Naive thymus-derived CD8-positive, alpha-beta T cell (primary cell): Measurements from ENCODE around the gene GRIA3. TPM values are rescaled to one million over a fixed set of nuclear protein-coding genes. Genes with fewer than 3 reads are reported as not detected.
"Not testable (repeated sequence)": the region's sequence is repeated elsewhere in the genome, so short reads cannot be mapped to it uniquely, and the experiment has no call there.

Experiments
- ATAC-seq, 2 donors: fragments of 150-1000 bp; cut with Tn5 transposase in 1 of 2; sonication (Bioruptor Pico), chemical (Tn5 transposase) in 1 of 2; 1 replicate in 1 of 2; 2 replicates in 1 of 2; pipeline ENCODE4 v1.10.0; 2021; ENCODE audit warnings: mild to moderate bottlenecking in 2 of 2, moderate library complexity in 2 of 2
- POLR2A ChIA-PET: fragments of 350-600 bp; sonication (Branson Sonifier 250); formaldehyde crosslinking; loops from one replicate; lab custom pipeline; 2021; ENCODE audit warnings: antibody characterized with exemption; lab: Charles Lee
- DNase-seq, 10 donors: peaks; one replicate each; pipeline versions ENCODE4 v3.0.0 to v3.0.0-alpha.2; 2020 to 2022
- H3K27ac Mint-ChIP-seq, 10 donors: one replicate each; pipeline ENCODE4 v1.8.0; 2020 to 2022; ENCODE audit warnings: mild to moderate bottlenecking in 10 of 10, mixed read lengths in 10 of 10, moderate library complexity in 4 of 10, inconsistent platforms in 1 of 10
- H3K27me3 Mint-ChIP-seq, 5 donors: one replicate each; pipeline ENCODE4 v1.8.0; 2021 to 2022; ENCODE audit warnings: mixed read lengths in 5 of 5
- H3K36me3 Mint-ChIP-seq, 3 donors: one replicate each; pipeline ENCODE4 v1.8.0; 2020 to 2022; ENCODE audit warnings: mixed read lengths in 3 of 3, mild to moderate bottlenecking in 2 of 3, inconsistent platforms in 1 of 3
- H3K4me1 Mint-ChIP-seq, 4 donors: one replicate each; pipeline ENCODE4 v1.8.0; 2021 to 2022; ENCODE audit warnings: mixed read lengths in 4 of 4
- H3K4me3 Mint-ChIP-seq, 10 donors: one replicate each; pipeline ENCODE4 v1.8.0; 2020 to 2022; ENCODE audit warnings: mild to moderate bottlenecking in 10 of 10, mixed read lengths in 10 of 10, moderate library complexity in 6 of 10, inconsistent platforms in 1 of 10
- H3K9me3 Mint-ChIP-seq, 9 donors: one replicate each; pipeline ENCODE4 v1.8.0; 2020 to 2022; ENCODE audit warnings: mixed read lengths in 9 of 9, mild to moderate bottlenecking in 3 of 9, inconsistent platforms in 1 of 9, moderate library complexity in 1 of 9
- polyA plus RNA-seq, 3 donors: library from polyadenylated mRNA; unstranded; fragments of 300-500 nt; fragmentation: Illumina TruSeq; gene quantifications; one replicate each; pipeline ENCODE4 v1.2.3, GENCODE V29; 2021
- total RNA-seq, 8 experiments: library from RNA in 2 of 8; stranded (reverse) in 2 of 8; gene quantifications; one replicate each; pipeline ENCODE4 v1.2.3 and lab custom pipeline; 2021 to 2026

Gene GRIA3
- total and polyA plus RNA-seq, 5 experiments from 2014 or later, result not detected

GRCh38 chrX:123339221-123339905, 155.3 kb downstream of the GRIA3 start:
- DNase-seq (no peak), ATAC-seq (no peak)
- H3K27me3 Mint-ChIP-seq, result no peaks in the 10 kb centered on the region
- H3K27ac Mint-ChIP-seq, result no peak overlapping the region
- H3K4me3 Mint-ChIP-seq, result no peak overlapping the region
- no peaks in the 10 kb centered on the region for H3K36me3 Mint-ChIP-seq
- POLR2A ChIA-PET, result no interaction called here
- no peaks in the 10 kb centered on the region for H3K9me3 Mint-ChIP-seq
- no peaks in the 10 kb centered on the region for H3K4me1 Mint-ChIP-seq

DNA sequence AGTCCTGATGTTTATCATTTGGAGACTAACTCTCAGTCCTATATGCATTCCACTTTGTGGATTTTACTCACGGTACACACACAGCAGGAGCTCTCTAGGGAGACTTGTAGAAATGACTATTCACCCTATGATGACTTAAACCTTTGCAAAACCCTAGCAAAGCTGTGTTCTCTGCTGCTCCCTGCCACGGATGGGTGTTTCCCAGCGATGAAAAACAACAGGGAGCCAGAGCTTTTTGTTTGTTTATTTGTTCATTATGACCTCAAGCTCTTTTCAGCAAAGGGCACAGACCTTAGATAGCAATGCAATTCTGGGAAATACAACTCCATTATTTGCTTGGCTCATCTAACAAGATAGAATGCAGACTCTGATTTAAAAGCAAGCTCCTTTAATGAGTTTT, 156.6 kb downstream of the GRIA3 start:
- Mint-ChIP-seq H3K4me3 (no peak overlapping the region), H3K27ac (no peak overlapping the region), H3K36me3 (no peaks in the 10 kb centered on the region), H3K9me3 (no peaks in the 10 kb centered on the region), H3K27me3 (peaks cover 0 to 4% (median 0%) of the 10 kb centered on the region in 5 donors), H3K4me1 (no peaks in the 10 kb centered on the region)
- no peak for DNase-seq
- POLR2A ChIA-PET, result no interaction called here
- no peak for ATAC-seq

- ATAC-seq (no peak), DNase-seq (no peak)
- H3K36me3 Mint-ChIP-seq, result no peaks in the 10 kb centered on the region
- no peaks in the 10 kb centered on the region for H3K4me1 Mint-ChIP-seq
- no peak overlapping the region for H3K4me3 Mint-ChIP-seq
- H3K27me3 Mint-ChIP-seq, result peaks cover 0 to 11% (median 0%) of the 10 kb centered on the region in 5 donors
- no peak overlapping the region for H3K27ac Mint-ChIP-seq
- H3K9me3 Mint-ChIP-seq, result no peaks in the 10 kb centered on the region
- POLR2A ChIA-PET, result no interaction called here
These were observed 164.4 kb downstream of the GRIA3 start for GRCh38 chrX:123348468-123348867.

GRCh38 chrX:123350226-123350625, 166.1 kb downstream of the GRIA3 start:
- ATAC-seq, result no peak
- Mint-ChIP-seq H3K36me3 (no peaks in the 10 kb centered on the region), H3K27me3 (peaks cover 0 to 11% (median 0%) of the 10 kb centered on the region in 5 donors), H3K9me3 (no peaks in the 10 kb centered on the region), H3K27ac (no peak overlapping the region), H3K4me3 (no peak overlapping the region), H3K4me1 (no peaks in the 10 kb centered on the region)
- DNase-seq, result no peak
- POLR2A ChIA-PET, result no interaction called here

DNA sequence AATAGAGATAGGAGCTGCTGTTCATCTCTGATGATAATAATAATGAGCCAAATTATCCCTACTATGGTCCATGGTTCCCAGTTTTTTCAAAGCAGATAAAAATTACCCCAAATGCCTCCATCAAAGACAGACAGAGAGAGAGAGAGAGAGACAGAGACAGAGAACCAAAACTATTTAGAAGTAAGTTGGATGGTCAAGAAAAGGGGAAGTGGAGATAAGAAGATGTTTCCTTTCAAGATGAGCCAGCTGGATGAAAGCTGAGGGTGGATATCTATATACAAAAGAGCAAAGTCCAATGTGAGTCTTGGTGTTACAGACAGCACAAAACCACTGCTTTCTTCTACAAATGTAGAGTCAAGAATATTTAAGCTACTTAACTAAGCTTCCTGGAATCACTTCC, 173.9 kb downstream of the GRIA3 start:
- Mint-ChIP-seq H3K4me1 (no peaks in the 10 kb centered on the region), H3K27me3 (peaks cover 0 to 30% (median 1%) of the 10 kb centered on the region in 5 donors), H3K4me3 (no peak overlapping the region), H3K9me3 (no peaks in the 10 kb centered on the region), H3K36me3 (no peaks in the 10 kb centered on the region), H3K27ac (no peak overlapping the region)
- no peak for DNase-seq
- POLR2A ChIA-PET, result no interaction called here
- ATAC-seq, result no peak

DNA sequence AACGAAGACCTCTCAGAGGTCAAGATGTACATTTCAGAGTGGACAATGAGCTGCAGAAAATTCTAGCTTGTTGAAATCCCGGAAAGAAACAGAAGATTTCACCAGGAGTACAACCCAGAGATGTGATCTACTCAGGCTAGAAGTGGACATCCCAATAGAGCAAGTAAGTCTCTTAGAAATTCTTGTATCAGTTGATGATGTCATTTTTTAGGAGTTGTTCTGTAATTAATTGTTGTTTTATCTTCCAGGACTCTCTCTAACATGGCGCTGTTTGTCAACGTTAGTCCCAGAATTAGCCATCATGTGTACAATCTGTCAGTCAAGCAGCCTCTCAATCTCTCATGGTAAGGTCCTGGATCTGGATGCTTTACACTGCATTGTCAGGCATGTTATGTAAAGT, 174.4 kb downstream of the GRIA3 start:
- POLR2A ChIA-PET, result no interaction called here
- no peak for DNase-seq
- no peak overlapping the region for H3K4me3 Mint-ChIP-seq
- peaks cover 0 to 30% (median 3%) of the 10 kb centered on the region in 5 donors for H3K27me3 Mint-ChIP-seq
- no peaks in the 10 kb centered on the region for H3K4me1 Mint-ChIP-seq
- no peak for ATAC-seq
- H3K9me3 Mint-ChIP-seq, result no peaks in the 10 kb centered on the region
- no peak overlapping the region for H3K27ac Mint-ChIP-seq
- no peaks in the 10 kb centered on the region for H3K36me3 Mint-ChIP-seq

- Mint-ChIP-seq H3K27me3 (peaks cover 1 to 27% (median 5%) of the 10 kb centered on the region in 5 donors), H3K9me3 (peaks cover 0 to 2% (median 0%) of the 10 kb centered on the region in 9 donors), H3K36me3 (no peaks in the 10 kb centered on the region), H3K4me1 (no peaks in the 10 kb centered on the region), H3K27ac (no peak overlapping the region), H3K4me3 (no peak overlapping the region)
- no peak for DNase-seq
- ATAC-seq, result no peak
- POLR2A ChIA-PET, result no interaction called here
These were observed 177.3 kb downstream of the GRIA3 start for GRCh38 chrX:123361371-123361770.

- H3K36me3 Mint-ChIP-seq, H3K27ac Mint-ChIP-seq, DNase-seq, POLR2A ChIA-PET, H3K4me3 Mint-ChIP-seq, H3K27me3 Mint-ChIP-seq, ATAC-seq, H3K4me1 Mint-ChIP-seq: not testable (repeated sequence)
- peaks cover 0 to 28% (median 15%) of the 10 kb centered on the region in 9 donors for H3K9me3 Mint-ChIP-seq
These were observed 202.1 kb downstream of the GRIA3 start for GRCh38 chrX:123386196-123386595.

GRCh38 chrX:123392921-123393320, 208.8 kb downstream of the GRIA3 start:
- Mint-ChIP-seq H3K27ac (no peak overlapping the region), H3K4me3 (no peak overlapping the region), H3K27me3 (peaks cover 0 to 3% (median 0%) of the 10 kb centered on the region in 5 donors), H3K9me3 (peaks cover 0 to 32% (median 18%) of the 10 kb centered on the region in 9 donors), H3K4me1 (no peaks in the 10 kb centered on the region), H3K36me3 (peaks cover 0 to 10% (median 0%) of the 10 kb centered on the region in 3 donors)
- no peak for DNase-seq
- POLR2A ChIA-PET, result no interaction called here
- ATAC-seq, result no peak

DNA sequence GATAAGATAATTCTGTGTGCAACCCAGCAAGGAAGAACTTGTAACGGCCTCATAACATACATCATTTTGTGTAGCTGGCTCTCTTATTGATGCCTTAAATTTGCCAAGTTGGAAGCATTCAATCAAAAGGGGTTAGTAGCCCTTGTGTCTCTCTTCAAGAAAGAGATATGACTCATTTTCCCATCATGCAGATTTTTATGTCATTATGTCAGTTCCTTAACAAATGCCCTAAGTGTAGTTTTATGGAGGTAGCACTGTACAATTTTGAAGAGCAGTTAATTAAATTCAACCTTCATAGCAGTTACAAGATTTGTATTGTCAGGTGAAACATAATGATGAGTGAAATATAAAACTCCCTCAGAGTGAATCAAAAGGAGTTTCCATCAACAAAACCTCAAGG, 215.6 kb downstream of the GRIA3 start:
- no peak for DNase-seq
- H3K27me3 Mint-ChIP-seq, result peaks cover 0 to 3% (median 0%) of the 10 kb centered on the region in 5 donors
- H3K36me3 Mint-ChIP-seq, result no peaks in the 10 kb centered on the region
- H3K27ac Mint-ChIP-seq, result no peak overlapping the region
- no peaks in the 10 kb centered on the region for H3K9me3 Mint-ChIP-seq
- H3K4me3 Mint-ChIP-seq, result no peak overlapping the region
- no peaks in the 10 kb centered on the region for H3K4me1 Mint-ChIP-seq
- no peak for ATAC-seq
- POLR2A ChIA-PET, result no interaction called here

GRCh38 chrX:123405231-123405630, 221.2 kb downstream of the GRIA3 start:
- H3K9me3 Mint-ChIP-seq, result no peaks in the 10 kb centered on the region
- POLR2A ChIA-PET, result no interaction called here
- H3K4me1 Mint-ChIP-seq, result no peaks in the 10 kb centered on the region
- H3K27ac Mint-ChIP-seq, result no peak overlapping the region
- H3K36me3 Mint-ChIP-seq, result no peaks in the 10 kb centered on the region
- no peak overlapping the region for H3K4me3 Mint-ChIP-seq
- peaks cover 0 to 8% (median 3%) of the 10 kb centered on the region in 5 donors for H3K27me3 Mint-ChIP-seq
- DNase-seq (no peak), ATAC-seq (no peak)

GRCh38 chrX:123408821-123409737, 225.0 kb downstream of the GRIA3 start:
- ATAC-seq, result no peak
- peaks cover 0 to 7% (median 3%) of the 10 kb centered on the region in 5 donors for H3K27me3 Mint-ChIP-seq
- H3K4me3 Mint-ChIP-seq, result no peak overlapping the region
- H3K9me3 Mint-ChIP-seq, result peaks cover 0 to 2% (median 0%) of the 10 kb centered on the region in 9 donors
- POLR2A ChIA-PET, result no interaction called here
- no peak overlapping the region for H3K27ac Mint-ChIP-seq
- no peaks in the 10 kb centered on the region for H3K4me1 Mint-ChIP-seq
- no peak for DNase-seq
- no peaks in the 10 kb centered on the region for H3K36me3 Mint-ChIP-seq

DNA sequence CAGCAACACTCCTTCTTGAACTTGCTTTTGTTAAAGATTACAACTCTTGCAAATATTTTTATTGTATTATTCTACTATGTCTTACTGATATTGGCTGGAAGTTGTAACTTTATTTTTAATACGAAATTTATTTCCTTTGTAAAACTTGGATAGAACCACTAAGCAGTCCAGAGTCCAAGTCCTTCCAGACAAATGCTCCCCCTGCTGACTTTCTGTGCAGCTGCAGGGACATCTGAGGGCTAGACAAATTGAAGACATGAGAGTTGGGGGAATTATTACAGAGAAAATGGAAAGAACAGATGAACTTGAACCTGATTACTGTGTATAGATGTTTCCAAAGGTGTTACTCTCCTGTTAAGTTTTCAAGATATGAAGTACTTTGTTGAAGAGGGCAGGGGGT, 238.8 kb downstream of the GRIA3 start:
- H3K27ac Mint-ChIP-seq, result no peak overlapping the region
- ATAC-seq, result no peak
- POLR2A ChIA-PET, result no interaction called here
- H3K27me3 Mint-ChIP-seq, result peaks cover 0 to 3% (median 0%) of the 10 kb centered on the region in 5 donors
- no peaks in the 10 kb centered on the region for H3K4me1 Mint-ChIP-seq
- H3K9me3 Mint-ChIP-seq, result no peaks in the 10 kb centered on the region
- H3K36me3 Mint-ChIP-seq, result no peaks in the 10 kb centered on the region
- no peak for DNase-seq
- no peak overlapping the region for H3K4me3 Mint-ChIP-seq
